ENCODE measurements around the gene CLIC1.

CLIC1 gene

GRCh38 chr6:31781244-31782125 lies 45.2 kb upstream of the CLIC1 start:
- TF ChIP-seq FOXP2 (optimal IDR thresholded peaks at IDR 0.05; ENCODE audit: borderline replicate concordance, extremely low read depth, extremely low read length, insufficient read depth) = no peak
- no peak for TF ChIP-seq TAF1 (IDR thresholded peaks at IDR 0.05; ENCODE audit: borderline replicate concordance, insufficient read depth, low read length)
- TF ChIP-seq, protein P1, sequence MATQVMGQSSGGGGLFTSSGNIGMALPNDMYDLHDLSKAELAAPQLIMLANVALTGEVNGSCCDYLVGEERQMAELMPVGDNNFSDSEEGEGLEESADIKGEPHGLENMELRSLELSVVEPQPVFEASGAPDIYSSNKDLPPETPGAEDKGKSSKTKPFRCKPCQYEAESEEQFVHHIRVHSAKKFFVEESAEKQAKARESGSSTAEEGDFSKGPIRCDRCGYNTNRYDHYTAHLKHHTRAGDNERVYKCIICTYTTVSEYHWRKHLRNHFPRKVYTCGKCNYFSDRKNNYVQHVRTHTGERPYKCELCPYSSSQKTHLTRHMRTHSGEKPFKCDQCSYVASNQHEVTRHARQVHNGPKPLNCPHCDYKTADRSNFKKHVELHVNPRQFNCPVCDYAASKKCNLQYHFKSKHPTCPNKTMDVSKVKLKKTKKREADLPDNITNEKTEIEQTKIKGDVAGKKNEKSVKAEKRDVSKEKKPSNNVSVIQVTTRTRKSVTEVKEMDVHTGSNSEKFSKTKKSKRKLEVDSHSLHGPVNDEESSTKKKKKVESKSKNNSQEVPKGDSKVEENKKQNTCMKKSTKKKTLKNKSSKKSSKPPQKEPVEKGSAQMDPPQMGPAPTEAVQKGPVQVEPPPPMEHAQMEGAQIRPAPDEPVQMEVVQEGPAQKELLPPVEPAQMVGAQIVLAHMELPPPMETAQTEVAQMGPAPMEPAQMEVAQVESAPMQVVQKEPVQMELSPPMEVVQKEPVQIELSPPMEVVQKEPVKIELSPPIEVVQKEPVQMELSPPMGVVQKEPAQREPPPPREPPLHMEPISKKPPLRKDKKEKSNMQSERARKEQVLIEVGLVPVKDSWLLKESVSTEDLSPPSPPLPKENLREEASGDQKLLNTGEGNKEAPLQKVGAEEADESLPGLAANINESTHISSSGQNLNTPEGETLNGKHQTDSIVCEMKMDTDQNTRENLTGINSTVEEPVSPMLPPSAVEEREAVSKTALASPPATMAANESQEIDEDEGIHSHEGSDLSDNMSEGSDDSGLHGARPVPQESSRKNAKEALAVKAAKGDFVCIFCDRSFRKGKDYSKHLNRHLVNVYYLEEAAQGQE (IDR thresholded peaks at IDR 0.05; ENCODE audit: insufficient read depth in 1 of 2, low read depth in 2 of 2, low read length in 2 of 2) = no peak
- TF ChIP-seq SIN3A (IDR thresholded peaks at IDR 0.05; ENCODE audit: borderline replicate concordance, insufficient read depth, low read length) = no peak
- no peak; the same call in 1 of the 2 replicates for TF ChIP-seq POLR2AphosphoS5 (IDR thresholded peaks at IDR 0.05; ENCODE audit: low read depth, low read length)

GRCh38 chr6:31780507-31781243 lies 44.3 kb upstream of the CLIC1 start:
- TF ChIP-seq, protein P1 (IDR thresholded peaks at IDR 0.05; ENCODE audit: insufficient read depth in 1 of 2, low read depth in 2 of 2, low read length in 2 of 2) = no peak
- no peak for TF ChIP-seq SIN3A (IDR thresholded peaks at IDR 0.05; ENCODE audit: borderline replicate concordance, insufficient read depth, low read length)
- no peak for TF ChIP-seq POLR2AphosphoS5 (IDR thresholded peaks at IDR 0.05; ENCODE audit: low read depth, low read length)
- TF ChIP-seq TAF1 (IDR thresholded peaks at IDR 0.05; ENCODE audit: borderline replicate concordance, insufficient read depth, low read length) = no peak
- TF ChIP-seq FOXP2 (optimal IDR thresholded peaks at IDR 0.05; ENCODE audit: borderline replicate concordance, extremely low read depth, extremely low read length, insufficient read depth) = no peak

DNA sequence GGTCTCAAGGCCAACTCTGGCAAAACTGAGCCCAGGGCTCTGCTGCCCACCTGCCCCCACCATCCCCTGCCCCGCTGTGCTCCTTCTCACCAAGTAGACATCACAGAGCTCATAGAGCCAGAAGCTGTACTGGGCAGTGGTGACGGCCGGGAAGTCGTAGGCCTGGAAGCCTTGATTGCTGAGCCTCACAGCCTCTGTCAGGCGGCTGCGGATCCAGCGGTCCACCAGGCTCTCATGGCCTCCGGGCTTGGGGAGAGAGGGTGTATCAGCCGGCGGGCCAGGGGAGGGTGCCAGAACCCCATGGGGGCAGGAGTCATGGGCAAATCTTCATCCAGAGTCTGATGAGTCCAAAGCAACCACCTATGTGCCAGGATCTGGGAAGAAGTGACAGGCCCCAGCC lies 43.6 kb upstream of the CLIC1 start:
- no peak for TF ChIP-seq POLR2AphosphoS5 (IDR thresholded peaks at IDR 0.05; ENCODE audit: low read depth, low read length)
- TF ChIP-seq FOXP2 (optimal IDR thresholded peaks at IDR 0.05; ENCODE audit: borderline replicate concordance, extremely low read depth, extremely low read length, insufficient read depth) = no peak
- TF ChIP-seq, protein P1 (IDR thresholded peaks at IDR 0.05; ENCODE audit: insufficient read depth in 1 of 2, low read depth in 2 of 2, low read length in 2 of 2) = no peak
- no peak for TF ChIP-seq TAF1 (IDR thresholded peaks at IDR 0.05; ENCODE audit: borderline replicate concordance, insufficient read depth, low read length)
- TF ChIP-seq SIN3A (IDR thresholded peaks at IDR 0.05; ENCODE audit: borderline replicate concordance, insufficient read depth, low read length) = no peak

DNA sequence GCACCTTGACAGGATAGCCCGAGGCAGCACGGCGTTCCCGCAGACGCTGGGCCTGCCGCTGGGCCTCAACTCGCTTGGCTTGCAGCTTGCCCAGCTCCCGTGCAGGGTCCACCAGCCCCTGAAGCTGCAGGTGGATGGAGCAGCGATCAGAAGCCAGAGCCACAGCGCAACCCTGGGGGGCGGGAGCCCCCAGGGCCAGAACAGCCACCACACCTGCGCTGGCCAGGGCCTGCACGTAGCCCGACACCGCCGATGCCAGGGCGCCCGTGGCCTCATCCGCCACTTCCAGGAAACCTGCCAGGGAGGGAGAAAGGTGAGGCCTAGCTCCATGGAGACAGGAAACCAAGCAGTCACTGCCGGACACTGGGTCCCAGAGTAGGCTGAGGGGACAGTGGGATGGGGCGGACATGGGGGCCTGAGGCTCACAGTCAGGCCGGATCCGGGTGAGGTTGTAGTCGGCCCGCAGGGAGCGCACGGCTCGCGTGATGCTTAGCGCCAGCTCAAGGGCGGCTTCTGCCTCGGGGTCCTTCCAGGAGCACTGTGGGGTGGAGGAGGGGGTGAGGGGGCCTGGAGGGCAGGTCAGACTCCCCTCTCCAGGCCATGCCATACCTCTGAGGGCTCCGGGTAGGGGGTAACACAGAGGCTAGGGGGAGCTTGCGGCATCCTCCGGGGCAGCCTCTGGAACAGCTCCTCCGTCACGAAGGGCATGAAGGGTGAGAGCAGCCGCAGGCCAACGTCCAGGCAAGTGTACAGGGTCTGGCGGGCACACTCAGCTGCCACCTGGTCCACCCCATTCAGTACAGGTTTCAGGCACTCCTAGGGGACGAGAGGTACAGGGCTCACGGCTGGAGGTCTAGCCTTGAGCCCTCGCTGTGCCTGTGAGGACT lies 42.9 kb upstream of the CLIC1 start:
- TF ChIP-seq FOXP2 (optimal IDR thresholded peaks at IDR 0.05; ENCODE audit: borderline replicate concordance, extremely low read depth, extremely low read length, insufficient read depth) (no peak), POLR2AphosphoS5 (IDR thresholded peaks at IDR 0.05; ENCODE audit: low read depth, low read length) (no peak), SIN3A (IDR thresholded peaks at IDR 0.05; ENCODE audit: borderline replicate concordance, insufficient read depth, low read length) (no peak), TAF1 (IDR thresholded peaks at IDR 0.05; ENCODE audit: borderline replicate concordance, insufficient read depth, low read length) (no peak)
- TF ChIP-seq, protein P1 (IDR thresholded peaks at IDR 0.05; ENCODE audit: insufficient read depth in 1 of 2, low read depth in 2 of 2, low read length in 2 of 2) = no peak
